Mesenchymal stem cell (in vitro differentiated cells and primary cell): Measurements from ENCODE around the gene RPUSD3.

Experiments used
- DNase-seq: peaks from one replicate; pipeline ENCODE4 v3.0.0-alpha.2; 2013
- H2AFZ ChIP-seq: one replicate; pipeline ENCODE4 v1.6.1; 2013; ENCODE audit warnings: low read depth, mild to moderate bottlenecking, control low read depth, inconsistent platforms, low read length, moderate library complexity
- H2AK5ac ChIP-seq: 2 replicates; pipeline ENCODE4 v1.6.1; 2013; ENCODE audit warnings: low read length, moderate library complexity, mild to moderate bottlenecking, inconsistent platforms; ENCODE audit not compliant: severe bottlenecking
- H2BK120ac ChIP-seq: one replicate; pipeline ENCODE4 v1.6.1; 2013; ENCODE audit warnings: low read depth, mild to moderate bottlenecking, inconsistent platforms, low read length, moderate library complexity
- H2BK12ac ChIP-seq, 2 experiments: one replicate each; pipeline ENCODE4 v1.6.1; 2013; ENCODE audit warnings: inconsistent platforms in 2 of 2, low read length in 2 of 2, mild to moderate bottlenecking in 2 of 2, moderate library complexity in 2 of 2, control low read depth in 1 of 2
- H2BK15ac ChIP-seq: one replicate; pipeline ENCODE4 v1.6.1; 2013; ENCODE audit warnings: mild to moderate bottlenecking, low read depth, inconsistent platforms; ENCODE audit not compliant: poor library complexity, severe bottlenecking
- H2BK5ac ChIP-seq: 2 replicates; pipeline ENCODE4 v1.6.1; 2013; ENCODE audit warnings: low read depth, mild to moderate bottlenecking, low read length, control low read depth, inconsistent platforms; ENCODE audit not compliant: poor library complexity, severe bottlenecking
- H3K14ac ChIP-seq, 2 experiments: one replicate each; pipeline ENCODE4 v1.6.1; 2013; ENCODE audit warnings: inconsistent platforms in 2 of 2, low read length in 2 of 2, control low read depth in 1 of 2, mild to moderate bottlenecking in 1 of 2, moderate library complexity in 1 of 2
- H3K18ac ChIP-seq, 2 experiments: one replicate each; pipeline ENCODE4 v1.6.1; 2013; ENCODE audit warnings: inconsistent platforms in 2 of 2, low read length in 2 of 2, control low read depth in 1 of 2, low read depth in 1 of 2, mild to moderate bottlenecking in 1 of 2
- H3K23ac ChIP-seq, 2 experiments: one replicate each; pipeline ENCODE4 v1.6.1; 2013; ENCODE audit warnings: inconsistent platforms in 2 of 2, low read length in 2 of 2, mild to moderate bottlenecking in 2 of 2, moderate library complexity in 2 of 2, control low read depth in 1 of 2
- H3K27ac ChIP-seq: 2 replicates; pipeline ENCODE4 v1.5.1; 2013; ENCODE audit warnings: mild to moderate bottlenecking, moderate library complexity, low read length, control low read depth, inconsistent platforms; ENCODE audit not compliant: poor library complexity, severe bottlenecking
- H3K27me3 ChIP-seq, 2 experiments: 2 replicates each; pipeline versions ENCODE4 v1.6.1 to v1.7.0; 2013; ENCODE audit warnings: low read length in 2 of 2, mild to moderate bottlenecking in 2 of 2, moderate library complexity in 2 of 2, control low read depth in 1 of 2, inconsistent platforms in 1 of 2; ENCODE audit not compliant: control insufficient read depth in 1 of 2, insufficient read depth in 1 of 2
- H3K36me3 ChIP-seq, 2 experiments: 2 replicates each; pipeline versions ENCODE4 v1.6.1 to v1.7.0; 2013; ENCODE audit warnings: low read length in 2 of 2, control low read depth in 1 of 2, inconsistent platforms in 1 of 2, low read depth in 1 of 2, mild to moderate bottlenecking in 1 of 2; ENCODE audit not compliant: insufficient read depth in 2 of 2, control insufficient read depth in 1 of 2
- H3K4ac ChIP-seq, 2 experiments: one replicate each; pipeline ENCODE4 v1.6.1; 2013; ENCODE audit warnings: inconsistent platforms in 2 of 2, low read length in 2 of 2, mild to moderate bottlenecking in 2 of 2, moderate library complexity in 2 of 2, control low read depth in 1 of 2, low read depth in 1 of 2
- H3K4me1 ChIP-seq: 2 replicates; pipeline ENCODE4 v1.6.1; 2013; ENCODE audit warnings: low read depth, low read length, control low read depth; ENCODE audit not compliant: control insufficient read depth, insufficient read depth
- H3K4me2 ChIP-seq: 2 replicates; pipeline ENCODE4 v1.6.1; 2013; ENCODE audit warnings: low read length, mild to moderate bottlenecking, inconsistent platforms; ENCODE audit not compliant: poor library complexity, severe bottlenecking
- H3K4me3 ChIP-seq, 2 experiments: 2 replicates each; pipeline versions ENCODE4 v1.5.1 to v1.7.0; 2013; ENCODE audit warnings: low read length in 2 of 2, mild to moderate bottlenecking in 2 of 2, control low read depth in 1 of 2, low read depth in 1 of 2; ENCODE audit not compliant: insufficient read depth in 1 of 2
- H3K79me1 ChIP-seq: replicated peaks from 2 replicates; pipeline ENCODE4 v1.6.1; 2013; ENCODE audit warnings: mild to moderate bottlenecking, control low read depth, low read length, inconsistent platforms; ENCODE audit not compliant: poor library complexity, severe bottlenecking
- H3K9ac ChIP-seq: 2 replicates; pipeline ENCODE4 v1.7.0; 2013; ENCODE audit warnings: mild to moderate bottlenecking, low read length, moderate library complexity
- H3K9me3 ChIP-seq: 2 replicates; pipeline ENCODE4 v1.7.0; 2013; ENCODE audit warnings: mild to moderate bottlenecking, low read length; ENCODE audit not compliant: control insufficient read depth
- H4K8ac ChIP-seq: one replicate; pipeline ENCODE4 v1.6.1; 2013; ENCODE audit warnings: inconsistent platforms, mild to moderate bottlenecking, low read length, moderate library complexity
- H4K91ac ChIP-seq: one replicate; pipeline ENCODE4 v1.6.1; 2013; ENCODE audit warnings: mild to moderate bottlenecking, low read length, inconsistent platforms
- WGBS: methylation state at CpG from one replicate; pipeline ENCODE4 v1.1.7; 2013; ENCODE audit warnings: mixed read lengths; 5-methylcytosine and 5-hydroxymethylcytosine counted together

Gene RPUSD3

DNA sequence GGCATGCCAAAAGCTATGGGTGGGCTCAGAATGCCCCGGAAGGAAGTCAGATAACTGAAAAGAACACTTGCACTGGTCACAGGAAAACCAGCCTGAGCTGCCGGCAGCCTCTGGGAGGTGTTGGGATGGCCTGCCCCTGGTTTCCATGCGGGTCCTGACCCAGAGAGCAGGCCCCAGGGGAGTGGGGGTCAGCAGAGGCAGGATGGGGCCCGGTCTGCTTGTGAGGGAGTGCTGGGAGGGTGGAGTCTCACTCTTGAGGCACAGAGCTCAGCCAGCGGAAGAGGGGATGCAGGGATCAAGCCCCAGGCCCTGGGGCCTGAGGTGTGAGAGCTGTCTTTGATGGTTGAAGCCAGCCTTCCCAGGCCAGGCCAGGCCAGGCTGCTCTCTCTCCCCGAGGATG lies 2.4 kb upstream of the RPUSD3 start:
- H3K27ac ChIP-seq: no peak overlapping the region
- H2AK5ac ChIP-seq: no peak overlapping the region
- no peak overlapping the region for H3K9ac ChIP-seq
- H3K14ac ChIP-seq: no peak overlapping the region
- no peak overlapping the region for H2BK120ac ChIP-seq
- no peak overlapping the region for H2AFZ ChIP-seq
- H3K4me3 ChIP-seq: no peak overlapping the region
- no peak overlapping the region for H2BK5ac ChIP-seq
- peaks cover 7% of the 10 kb centered on the region for H3K4me1 ChIP-seq
- no peak overlapping the region for H4K91ac ChIP-seq
- H3K36me3 ChIP-seq: peaks cover 9 to 12% of the 10 kb centered on the region in 2 experiments
- H2BK12ac ChIP-seq: peak overlapping the region in 1 of 2 experiments; percentile 10
- WGBS: 83% methylated on average over 6 of the region's 6 CpGs
- no peak overlapping the region for H3K18ac ChIP-seq
- no peak overlapping the region for H3K23ac ChIP-seq
- no peak overlapping the region for H3K4me2 ChIP-seq
- no peaks in the 10 kb centered on the region for H3K27me3 ChIP-seq
- peaks cover 12% of the 10 kb centered on the region for H3K79me1 ChIP-seq
- H4K8ac ChIP-seq: peak overlapping the region; percentile 4
- no peaks in the 10 kb centered on the region for H3K9me3 ChIP-seq
- H2BK15ac ChIP-seq: no peak overlapping the region
- no peak overlapping the region for H3K4ac ChIP-seq
- DNase-seq: no peak

DNA sequence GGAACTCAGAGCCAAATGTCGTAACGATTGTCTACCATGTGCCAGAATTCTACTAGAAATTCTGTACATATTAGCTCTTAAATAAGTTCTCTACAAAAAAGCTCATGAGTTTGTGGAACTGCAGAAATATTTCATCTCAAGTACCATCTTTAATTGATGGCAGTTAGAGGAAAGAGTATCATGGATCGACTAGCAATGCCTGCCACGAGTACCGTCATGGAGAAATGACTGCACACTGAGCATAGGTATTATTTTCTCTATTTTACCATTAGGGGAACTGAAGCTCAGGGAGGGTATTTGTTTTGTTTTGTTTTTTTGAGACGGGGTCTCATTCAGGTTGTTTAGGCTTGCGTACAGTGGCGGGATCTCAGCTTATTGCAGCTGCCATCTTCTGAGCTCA lies 2.8 kb downstream of the RPUSD3 start:
- no peak overlapping the region for H3K14ac ChIP-seq
- H4K91ac ChIP-seq: no peak overlapping the region
- no peaks in the 10 kb centered on the region for H3K27me3 ChIP-seq
- peaks cover 14% of the 10 kb centered on the region for H3K4me1 ChIP-seq
- no peak overlapping the region for H2BK12ac ChIP-seq
- no peak for DNase-seq
- H3K9ac ChIP-seq: no peak overlapping the region
- no peak overlapping the region for H3K4me3 ChIP-seq
- no peak overlapping the region for H2AFZ ChIP-seq
- WGBS: 83% methylated on average over 8 of the region's 8 CpGs
- no peak overlapping the region for H2BK120ac ChIP-seq
- no peak overlapping the region for H2BK5ac ChIP-seq
- no peak overlapping the region for H3K4ac ChIP-seq
- H4K8ac ChIP-seq: no peak overlapping the region
- no peak overlapping the region for H3K23ac ChIP-seq
- no peak overlapping the region for H2BK15ac ChIP-seq
- H3K9me3 ChIP-seq: no peaks in the 10 kb centered on the region
- H2AK5ac ChIP-seq: no peak overlapping the region
- H3K27ac ChIP-seq: no peak overlapping the region
- H3K36me3 ChIP-seq: peaks cover 34 to 52% of the 10 kb centered on the region in 2 experiments
- H3K18ac ChIP-seq: no peak overlapping the region
- H3K4me2 ChIP-seq: no peak overlapping the region
- peaks cover 17% of the 10 kb centered on the region for H3K79me1 ChIP-seq

DNA sequence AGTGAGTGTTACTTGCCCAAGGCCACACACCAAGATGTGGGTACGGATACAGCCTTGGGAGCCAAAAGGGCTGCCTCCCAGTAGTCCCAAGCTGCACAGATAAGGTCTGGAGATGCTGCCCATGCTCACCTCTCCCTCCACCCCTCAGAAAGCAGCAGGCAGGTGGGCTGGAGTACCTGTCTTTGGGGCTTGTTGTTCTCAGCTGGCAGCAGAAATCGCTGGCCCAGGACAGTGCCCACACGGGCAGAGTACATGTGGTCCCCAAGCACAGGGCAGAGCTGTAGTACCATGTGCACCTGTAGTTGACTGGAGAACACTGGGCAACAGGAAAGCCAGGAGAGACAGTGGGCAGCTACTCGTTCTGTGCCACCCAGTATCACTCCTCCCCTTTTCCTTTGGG lies 5.0 kb downstream of the RPUSD3 start:
- Histone ChIP-seq H3K18ac (no peak overlapping the region), H3K9me3 (no peaks in the 10 kb centered on the region), H4K8ac (no peak overlapping the region), H3K4me1 (peaks cover 16% of the 10 kb centered on the region), H3K79me1 (peaks cover 19% of the 10 kb centered on the region), H2AFZ (no peak overlapping the region), H3K4me3 (no peak overlapping the region), H2BK12ac (no peak overlapping the region), H2BK5ac (no peak overlapping the region), H3K4ac (no peak overlapping the region), H2BK120ac (no peak overlapping the region), H3K36me3 (peaks cover 52 to 73% of the 10 kb centered on the region in 2 experiments), H4K91ac (no peak overlapping the region), H3K27ac (no peak overlapping the region), H3K14ac (no peak overlapping the region), H3K27me3 (no peaks in the 10 kb centered on the region), H2BK15ac (no peak overlapping the region), H2AK5ac (no peak overlapping the region), H3K23ac (no peak overlapping the region), H3K4me2 (no peak overlapping the region), H3K9ac (no peak overlapping the region)
- WGBS: 93% methylated on average over 4 of the region's 4 CpGs
- DNase-seq: no peak

DNA sequence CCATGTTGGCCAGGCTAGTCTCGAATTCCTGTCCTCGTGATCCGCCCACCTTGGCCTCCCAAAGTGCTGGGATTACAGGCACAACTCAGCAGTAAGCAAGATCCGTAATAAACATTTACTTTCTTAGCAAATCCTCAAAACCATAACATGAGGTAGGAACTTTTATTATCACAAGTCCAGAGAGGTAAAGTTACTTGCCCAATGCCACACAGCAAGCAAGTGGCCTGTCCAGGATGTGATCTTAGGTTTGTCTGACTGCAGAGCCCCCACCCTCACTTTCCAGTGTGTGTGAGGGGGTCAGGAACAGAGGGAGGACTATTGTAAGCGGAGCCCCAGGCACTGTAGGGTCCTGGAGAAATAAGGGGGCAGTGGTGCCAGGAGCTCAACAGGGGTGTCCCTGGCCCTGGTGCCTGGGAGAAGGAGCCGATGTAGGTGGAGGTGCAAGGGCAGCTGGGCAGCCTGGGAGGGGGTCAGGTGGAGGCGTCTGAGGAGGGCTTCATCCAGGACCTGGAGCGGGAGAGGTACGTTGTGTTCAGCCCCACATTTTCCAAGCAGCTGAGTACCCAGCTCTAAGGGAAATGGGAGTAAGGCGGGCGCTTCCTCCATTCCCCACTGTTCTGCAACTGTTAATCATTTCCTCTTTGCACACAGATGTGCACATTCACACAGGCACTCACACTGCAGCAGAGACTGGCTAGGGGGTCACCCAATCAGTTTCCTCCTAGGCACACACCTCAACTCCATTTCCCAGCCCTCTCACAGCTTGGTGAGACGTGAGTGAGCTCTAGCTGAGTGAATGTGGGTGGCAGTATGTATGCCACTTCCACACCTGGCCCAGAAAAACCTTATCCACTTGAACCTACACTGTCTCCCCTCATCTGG lies 5.9 kb downstream of the RPUSD3 start:
- H2BK5ac ChIP-seq: no peak overlapping the region
- no peak overlapping the region for H2AK5ac ChIP-seq
- H3K79me1 ChIP-seq: peaks cover 14% of the 10 kb centered on the region
- H3K4me3 ChIP-seq: no peak overlapping the region
- H3K4ac ChIP-seq: no peak overlapping the region
- 94% methylated on average over 8 of the region's 12 CpGs for WGBS
- H2BK12ac ChIP-seq: no peak overlapping the region
- H3K27ac ChIP-seq: no peak overlapping the region
- no peak overlapping the region for H3K9ac ChIP-seq
- no peak overlapping the region for H2AFZ ChIP-seq
- H3K4me2 ChIP-seq: no peak overlapping the region
- peaks cover 12% of the 10 kb centered on the region for H3K4me1 ChIP-seq
- no peak overlapping the region for H3K23ac ChIP-seq
- no peak overlapping the region for H4K91ac ChIP-seq
- no peak overlapping the region for H2BK15ac ChIP-seq
- H3K27me3 ChIP-seq: no peaks in the 10 kb centered on the region
- no peak for DNase-seq
- H2BK120ac ChIP-seq: no peak overlapping the region
- no peak overlapping the region for H3K18ac ChIP-seq
- H3K9me3 ChIP-seq: no peaks in the 10 kb centered on the region
- H3K36me3 ChIP-seq: peaks cover 60 to 80% of the 10 kb centered on the region in 2 experiments
- no peak overlapping the region for H4K8ac ChIP-seq
- no peak overlapping the region for H3K14ac ChIP-seq
